Amniotic stem cell (primary cell): Measurements from ENCODE around the gene TMEM95.

Source experiments
- DNase-seq: peaks from one replicate; lab custom pipeline; 2025; lab: John Stamatoyannopoulos, UW

The TMEM95 gene, protein sequence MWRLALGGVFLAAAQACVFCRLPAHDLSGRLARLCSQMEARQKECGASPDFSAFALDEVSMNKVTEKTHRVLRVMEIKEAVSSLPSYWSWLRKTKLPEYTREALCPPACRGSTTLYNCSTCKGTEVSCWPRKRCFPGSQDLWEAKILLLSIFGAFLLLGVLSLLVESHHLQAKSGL

DNA sequence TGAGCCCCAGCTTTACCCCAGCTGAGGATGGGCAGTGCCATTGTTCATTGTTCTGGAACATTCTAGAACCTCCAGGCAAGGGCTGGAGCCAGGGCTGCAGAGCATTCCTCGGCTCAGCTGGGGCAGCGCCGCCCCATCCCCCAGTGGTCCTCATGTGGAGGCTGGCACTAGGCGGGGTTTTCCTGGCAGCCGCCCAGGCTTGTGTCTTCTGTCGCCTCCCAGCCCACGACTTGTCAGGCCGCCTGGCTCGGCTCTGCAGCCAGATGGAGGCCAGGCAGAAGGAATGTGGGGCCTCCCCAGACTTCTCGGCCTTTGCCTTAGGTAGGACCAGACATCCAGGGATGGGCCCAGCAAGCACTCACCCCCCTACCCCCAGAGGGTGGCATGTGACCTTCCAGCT, at the start of gene TMEM95:
TMEM95 (plus strand) TSS at position 104 of the 400 bp plus-strand sequence; CDS start at position 153, 49 bp downstream.
- DNase-seq, result no peak

DNA sequence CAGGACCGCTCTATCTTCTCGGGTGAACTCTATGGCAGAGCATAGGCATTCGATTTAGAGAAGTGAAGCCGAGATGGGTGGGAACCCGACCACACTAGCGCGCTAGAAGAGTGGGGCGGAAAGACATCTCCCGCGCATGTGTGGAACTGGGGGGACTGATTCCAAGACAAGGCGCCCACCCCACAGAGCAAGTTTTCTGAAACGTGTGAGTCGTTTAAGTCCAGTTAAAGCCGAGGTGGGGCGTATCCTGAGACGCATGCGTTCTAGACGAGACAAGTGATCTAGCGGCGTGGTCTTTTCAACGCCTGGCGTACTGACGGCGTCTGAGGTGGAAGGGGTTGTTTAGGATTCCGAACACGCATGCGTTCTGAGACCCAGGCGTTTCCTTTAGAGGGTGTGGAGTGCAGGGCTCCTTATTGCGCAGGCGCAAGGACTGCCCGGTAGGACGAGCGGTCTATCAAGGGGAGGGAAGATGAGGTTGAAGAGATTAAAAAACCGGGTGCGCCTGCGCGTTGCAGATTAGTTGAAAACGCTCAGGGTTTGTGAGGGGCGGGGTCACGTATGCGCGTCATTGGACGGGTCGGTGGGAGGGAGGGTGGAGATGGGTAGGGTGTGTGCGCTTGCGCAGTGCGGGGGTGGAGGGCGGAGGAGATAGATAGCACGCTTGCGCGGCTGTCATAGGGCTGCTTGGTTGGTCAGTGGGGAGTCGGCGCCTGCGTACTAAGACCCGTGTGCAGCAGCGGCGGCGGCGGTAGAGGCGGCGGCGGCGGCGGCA, 47.9 kb upstream of the TMEM95 start, which contains the start of gene EIF5A:
EIF5A (plus strand) TSS at position 718 of the 775 bp plus-strand sequence. CDS start 2,008 bp downstream, outside the sequence.
- peak; percentile 100 for DNase-seq

DNA sequence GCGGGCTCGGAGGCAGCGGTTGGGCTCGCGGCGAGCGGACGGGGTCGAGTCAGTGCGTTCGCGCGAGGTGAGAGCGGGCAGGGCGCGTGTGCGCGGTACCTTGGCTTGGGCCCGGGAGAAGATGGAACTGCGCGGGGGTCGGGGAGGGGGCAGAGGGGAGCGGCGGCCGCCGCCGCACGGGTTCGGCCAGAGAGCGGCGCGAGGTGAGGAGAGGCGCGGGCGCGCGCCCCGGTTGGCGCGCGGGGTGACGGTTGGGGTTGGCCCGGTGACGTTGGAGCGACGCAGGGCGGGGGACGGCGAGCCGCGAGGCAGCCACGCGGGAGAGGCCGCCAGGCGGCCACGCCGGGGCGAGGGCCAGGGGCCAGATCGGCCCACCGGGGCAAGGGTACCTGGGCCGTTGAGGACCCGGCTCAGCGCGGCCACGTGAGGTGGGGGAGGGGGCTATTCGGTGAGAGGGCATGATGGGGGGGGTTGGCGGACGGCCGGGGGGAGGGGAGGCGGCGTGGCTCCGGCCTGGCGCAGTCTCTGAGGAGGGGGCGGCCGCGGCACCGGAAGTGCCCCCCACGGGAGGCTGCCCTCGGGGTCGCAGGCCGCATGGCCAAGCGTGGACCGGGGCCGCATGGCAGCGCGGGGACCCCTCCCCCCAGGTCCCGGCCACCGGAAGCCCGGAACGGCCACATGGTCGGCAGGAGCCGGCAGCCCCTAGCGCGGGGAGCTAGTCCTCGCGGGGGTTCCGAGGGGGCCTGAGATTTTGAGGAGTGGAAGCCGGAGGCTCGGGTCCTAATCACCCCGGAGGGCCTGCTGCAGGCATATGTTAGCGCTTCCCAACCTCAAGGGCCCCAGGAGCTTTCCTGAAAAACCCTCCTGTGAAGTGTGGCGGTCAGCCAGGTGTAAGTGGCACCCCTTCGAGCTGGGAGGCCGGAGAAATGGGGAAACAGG, 47.0 kb upstream of the TMEM95 start:
- DNase-seq, result no peak

DNA sequence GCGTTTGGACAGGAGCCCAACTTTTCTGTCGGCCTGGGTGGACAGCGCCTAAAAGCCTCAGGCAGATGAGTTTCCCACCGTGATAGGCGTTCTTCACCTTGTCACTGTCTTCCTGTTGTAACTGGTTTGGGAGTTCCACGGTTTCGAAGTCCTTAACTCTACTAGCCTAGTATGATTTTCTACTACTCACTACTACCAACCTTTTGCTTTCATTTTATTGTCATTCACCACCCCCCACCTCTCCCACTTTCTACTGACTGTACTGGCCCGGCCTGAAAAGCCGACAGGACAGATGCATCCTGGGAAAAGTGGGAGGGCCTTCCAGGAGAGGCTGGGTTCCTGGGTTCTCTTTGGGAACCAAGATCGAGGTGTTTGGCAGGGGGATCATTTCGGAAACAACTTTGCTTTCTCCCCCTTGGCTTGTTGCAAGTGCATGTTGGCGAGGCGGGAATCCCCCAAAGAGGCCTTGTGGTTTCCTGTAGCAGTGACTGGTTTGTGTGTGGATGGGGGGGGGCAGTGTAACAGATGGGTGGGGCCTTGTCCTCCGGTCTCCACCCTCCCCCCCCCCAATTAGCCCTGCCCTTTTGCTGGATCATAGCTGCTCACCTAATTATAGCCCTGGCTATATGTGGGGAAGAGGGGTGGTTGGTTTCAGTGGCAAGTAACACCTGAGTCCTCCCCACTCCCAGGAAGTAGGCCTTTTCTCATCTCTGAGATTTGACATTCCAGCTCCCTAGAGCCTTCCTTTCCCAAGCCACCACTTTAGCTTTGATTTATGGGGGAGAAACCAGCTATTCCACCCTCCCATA, 46.1 kb upstream of the TMEM95 start:
- peak; percentile 60 for DNase-seq

DNA sequence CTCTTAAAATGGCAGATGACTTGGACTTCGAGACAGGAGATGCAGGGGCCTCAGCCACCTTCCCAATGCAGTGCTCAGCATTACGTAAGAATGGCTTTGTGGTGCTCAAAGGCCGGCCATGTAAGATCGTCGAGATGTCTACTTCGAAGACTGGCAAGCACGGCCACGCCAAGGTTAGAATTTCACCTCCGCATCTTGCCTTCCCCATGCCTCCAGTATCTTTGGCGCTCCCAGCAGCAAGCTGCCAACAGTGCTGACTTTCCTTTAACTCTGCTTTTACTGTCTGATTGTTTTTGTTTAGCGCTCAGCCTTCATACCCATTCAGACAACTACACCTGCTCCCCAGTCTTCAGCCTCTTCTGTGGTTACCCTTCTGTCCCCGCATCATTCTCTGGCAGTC, 45.3 kb upstream of the TMEM95 start:
- DNase-seq, result no peak

DNA sequence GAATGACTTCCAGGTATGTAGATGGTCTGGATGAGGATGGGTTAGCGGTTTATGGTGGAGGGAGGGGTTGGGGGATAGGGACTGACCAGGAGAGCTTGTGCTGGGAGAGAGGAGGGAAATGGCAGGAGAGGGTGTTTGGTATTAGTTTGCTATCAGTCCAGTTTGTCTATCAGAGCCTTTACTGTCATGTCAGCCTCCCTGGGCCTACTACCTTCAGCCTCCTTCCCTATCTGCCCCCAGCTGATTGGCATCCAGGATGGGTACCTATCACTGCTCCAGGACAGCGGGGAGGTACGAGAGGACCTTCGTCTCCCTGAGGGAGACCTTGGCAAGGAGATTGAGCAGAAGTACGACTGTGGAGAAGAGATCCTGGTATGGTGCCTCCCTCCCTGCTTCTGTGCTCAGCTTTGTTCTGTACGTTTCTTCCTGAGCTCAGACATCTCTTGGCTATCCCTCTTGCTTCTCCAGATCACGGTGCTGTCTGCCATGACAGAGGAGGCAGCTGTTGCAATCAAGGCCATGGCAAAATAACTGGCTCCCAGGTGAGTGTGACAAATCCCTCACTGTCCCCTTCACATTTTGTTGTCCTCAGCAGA, 43.7 kb upstream of the TMEM95 start:
- DNase-seq, result no peak

DNA sequence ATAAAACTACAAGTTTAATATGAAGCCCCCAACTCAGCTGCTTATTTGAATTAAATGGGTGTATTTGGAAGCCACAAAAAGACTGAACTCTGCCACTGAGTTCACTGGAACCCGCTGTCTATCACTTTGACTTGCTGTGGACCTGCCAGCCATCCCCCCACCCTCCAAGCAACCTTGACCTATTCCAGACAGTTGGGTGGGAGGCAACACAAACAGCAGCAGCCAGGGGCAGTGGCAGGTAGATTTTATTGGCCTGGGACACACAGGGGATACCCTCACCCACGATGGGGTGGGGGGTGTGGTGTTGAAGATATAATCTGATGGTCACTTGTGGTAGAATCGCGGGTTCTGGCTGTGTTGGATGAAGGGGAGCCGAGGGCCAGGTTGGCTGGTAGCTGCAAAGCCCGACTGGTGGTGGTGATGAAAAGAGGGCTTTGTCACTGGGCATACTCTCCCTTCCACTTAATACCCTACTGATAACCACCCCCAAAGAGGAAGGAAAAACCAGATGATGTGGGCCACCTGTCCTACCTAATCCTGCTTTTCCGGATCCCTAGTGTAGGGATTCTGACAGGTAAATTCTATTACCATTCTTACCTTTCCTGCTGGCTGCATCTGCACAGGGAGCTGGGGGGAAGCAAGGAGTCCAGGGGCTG, 42.4 kb upstream of the TMEM95 start:
- no peak for DNase-seq

DNA sequence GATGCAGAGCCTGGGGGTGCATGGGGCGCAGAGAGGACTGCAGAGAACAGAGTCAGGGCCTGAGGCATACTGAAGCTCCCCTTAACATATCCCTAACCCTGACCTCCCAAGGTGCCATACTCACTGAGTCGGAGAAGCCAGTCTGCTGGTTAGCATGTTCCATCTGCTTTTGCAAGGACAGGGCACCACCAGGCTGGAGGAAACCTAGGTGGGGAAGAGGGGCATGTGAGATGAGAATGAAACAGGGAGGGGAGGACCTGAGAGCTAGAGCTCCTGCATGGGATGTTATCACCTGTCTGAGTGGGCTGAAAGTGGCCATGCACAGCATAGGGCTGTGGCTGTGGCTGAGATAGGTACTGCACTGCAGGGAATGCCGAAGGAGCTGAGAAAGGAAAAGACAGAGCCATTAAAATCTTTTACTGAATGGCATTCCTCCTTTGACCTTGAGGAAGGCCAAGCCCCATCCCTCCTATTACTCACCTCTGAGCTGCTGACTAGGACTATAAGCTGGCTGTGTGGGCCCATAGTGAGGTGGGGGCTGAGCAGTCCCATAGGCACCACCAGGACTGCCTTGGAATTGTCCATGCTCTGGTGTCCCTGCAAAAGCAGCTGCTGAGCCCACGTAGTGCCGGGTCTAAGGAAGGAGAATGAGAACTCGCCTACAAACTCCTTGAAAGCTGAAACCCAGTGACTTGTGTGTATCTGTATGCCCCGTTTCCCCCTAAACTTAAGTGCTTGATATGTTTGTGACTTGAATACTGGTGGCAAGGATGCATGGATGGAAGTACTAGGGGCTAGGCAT, 41.7 kb upstream of the TMEM95 start:
- DNase-seq, result no peak

DNA sequence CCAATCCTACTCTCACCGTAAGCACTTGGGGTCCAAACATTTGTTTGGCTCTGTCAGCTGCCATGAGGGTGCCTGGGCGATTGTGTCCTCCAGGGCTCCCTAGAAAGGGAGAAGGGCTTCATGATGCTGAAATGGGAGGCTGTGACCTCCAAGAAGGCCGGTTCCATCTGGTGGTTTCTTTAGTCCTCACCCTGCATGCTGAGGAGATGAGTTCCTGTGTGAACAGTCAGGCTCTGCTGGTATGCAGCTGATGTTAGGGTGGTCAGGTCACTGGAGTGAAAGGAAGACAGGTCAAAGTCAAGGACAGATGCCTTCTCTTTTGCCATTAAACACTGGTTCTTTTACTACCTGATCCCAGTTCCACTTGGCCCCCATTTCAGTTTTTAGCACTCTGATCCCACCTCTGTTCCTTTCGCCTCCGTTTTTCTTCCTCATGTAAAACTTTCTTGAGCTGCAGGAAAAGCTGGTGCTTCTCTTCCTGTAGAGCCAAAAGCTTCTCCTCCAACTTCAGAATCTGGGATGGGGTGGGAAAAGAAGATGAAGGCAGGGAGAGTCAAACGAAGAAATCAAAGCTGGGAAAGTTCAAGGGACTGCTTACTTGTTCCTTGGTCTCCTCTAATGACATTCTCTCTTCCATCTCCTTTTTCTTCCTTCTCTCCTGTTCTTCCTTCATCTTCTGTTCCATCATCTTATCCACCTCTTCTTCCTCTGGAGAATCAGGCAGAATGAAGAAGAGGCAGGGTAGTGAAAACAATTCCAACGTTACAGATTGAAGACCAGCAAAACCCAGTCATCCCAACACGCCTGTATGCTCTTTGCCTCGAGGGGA, 40.9 kb upstream of the TMEM95 start:
- no peak for DNase-seq

DNA sequence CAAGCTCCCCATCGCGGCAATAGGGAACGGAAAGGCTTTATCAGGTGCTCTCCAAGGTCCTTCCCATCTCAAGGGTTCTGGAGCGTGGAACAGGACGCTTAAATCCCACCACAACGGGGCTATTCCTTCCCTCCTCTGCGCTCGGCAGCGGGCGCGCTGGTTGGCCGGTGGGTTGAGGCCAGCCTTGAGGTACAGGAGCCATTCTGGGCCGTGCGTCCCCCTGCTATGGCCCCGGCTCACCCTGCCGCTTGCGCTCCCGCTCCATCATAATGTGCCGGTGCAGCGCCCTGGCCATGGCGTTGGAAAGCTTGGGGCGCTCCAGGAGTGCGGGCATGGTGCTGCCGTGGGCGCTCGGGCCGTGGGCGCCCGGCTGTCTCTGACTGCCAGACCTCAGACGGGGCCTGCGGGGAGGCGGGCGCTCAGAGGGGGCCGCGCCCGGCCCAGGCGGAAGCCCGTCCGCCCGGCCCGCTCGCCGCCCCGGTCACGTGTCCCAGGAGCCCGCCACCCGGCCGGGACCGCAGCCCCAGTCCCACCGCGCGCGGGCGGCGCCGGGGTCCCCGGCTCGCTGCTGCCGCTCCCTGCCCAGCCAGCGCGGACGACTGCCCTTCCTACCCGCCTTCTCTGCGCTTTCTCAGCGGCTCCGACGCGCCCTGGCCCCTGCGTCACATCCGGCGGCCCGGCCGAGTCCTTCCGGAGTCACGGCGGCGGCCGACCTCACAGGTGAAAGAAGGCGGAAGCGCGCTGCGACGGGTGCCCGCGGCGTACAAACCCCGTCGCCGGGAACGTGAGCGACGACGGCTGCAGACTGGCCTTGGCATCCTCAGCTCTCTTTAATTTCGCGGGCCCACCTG, 40.0 kb upstream of the TMEM95 start, which contains the start of gene GPS2:
GPS2 (minus strand) TSS at position 642 of the 851 bp plus-strand sequence; CDS start at position 334, 308 bp downstream.
- peak; percentile 63 for DNase-seq

DNA sequence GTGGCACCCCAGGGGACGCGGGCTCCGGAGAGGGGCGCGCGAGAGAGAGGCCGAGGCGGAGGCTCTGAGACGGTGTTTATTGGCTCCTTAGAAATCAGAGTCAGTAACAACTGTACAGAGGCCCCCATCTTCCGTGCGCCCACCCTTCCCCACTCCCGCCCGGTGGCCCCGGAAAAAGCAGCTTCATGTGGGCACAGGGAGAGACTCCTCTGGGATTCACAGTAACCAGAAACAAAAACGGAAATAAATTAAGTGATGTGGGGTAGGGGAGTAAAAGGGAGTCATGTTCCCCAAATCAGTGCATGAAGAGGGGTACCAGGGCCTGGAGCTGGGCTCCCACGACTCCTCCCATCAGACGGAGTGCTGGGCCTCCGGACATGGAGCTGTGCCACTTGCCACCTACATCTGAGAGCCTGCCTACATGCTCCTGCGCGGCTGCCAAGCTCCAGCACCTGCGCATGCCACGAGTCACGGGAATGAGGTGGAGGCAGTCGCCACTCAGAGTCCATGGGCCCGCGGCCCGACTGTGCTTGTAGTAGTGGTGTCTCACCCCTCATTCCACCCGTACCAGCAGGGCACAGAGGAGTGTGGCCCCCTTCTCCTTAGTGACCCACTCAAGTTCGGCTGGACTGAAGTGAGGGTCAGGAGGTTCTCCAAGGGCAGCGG, 39.3 kb upstream of the TMEM95 start:
- DNase-seq, result no peak

DNA sequence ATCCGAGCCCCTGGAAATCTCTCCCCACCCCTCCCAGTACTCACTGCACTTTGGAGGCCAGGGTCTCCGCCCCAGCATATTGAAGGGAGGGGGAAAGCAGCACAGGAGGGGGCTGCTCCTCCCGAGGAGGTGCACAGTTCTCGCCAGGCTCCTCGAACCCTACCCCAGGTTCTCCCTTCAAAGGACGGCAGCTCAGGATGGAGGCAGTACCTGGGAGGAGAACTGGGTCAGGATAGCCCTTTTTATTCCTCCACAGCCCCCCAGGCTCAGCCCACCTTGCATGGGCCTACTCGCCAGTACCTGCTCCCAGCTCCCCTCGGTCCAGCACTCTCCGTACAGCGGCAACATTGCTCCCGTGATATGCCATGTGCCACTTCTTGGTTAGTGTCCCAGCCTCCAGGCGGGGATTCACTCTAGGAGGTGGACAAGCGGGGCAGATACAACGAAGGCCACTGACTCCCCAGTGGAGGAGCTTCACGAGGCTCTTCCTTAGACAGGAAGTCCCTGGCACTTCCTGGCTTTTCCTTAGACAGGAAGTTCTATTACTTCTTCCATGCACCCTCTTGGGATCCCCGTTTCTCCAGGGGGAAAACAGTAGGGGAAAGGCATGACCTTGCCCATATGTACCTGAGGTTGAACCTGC, 37.7 kb upstream of the TMEM95 start:
- DNase-seq, result no peak

DNA sequence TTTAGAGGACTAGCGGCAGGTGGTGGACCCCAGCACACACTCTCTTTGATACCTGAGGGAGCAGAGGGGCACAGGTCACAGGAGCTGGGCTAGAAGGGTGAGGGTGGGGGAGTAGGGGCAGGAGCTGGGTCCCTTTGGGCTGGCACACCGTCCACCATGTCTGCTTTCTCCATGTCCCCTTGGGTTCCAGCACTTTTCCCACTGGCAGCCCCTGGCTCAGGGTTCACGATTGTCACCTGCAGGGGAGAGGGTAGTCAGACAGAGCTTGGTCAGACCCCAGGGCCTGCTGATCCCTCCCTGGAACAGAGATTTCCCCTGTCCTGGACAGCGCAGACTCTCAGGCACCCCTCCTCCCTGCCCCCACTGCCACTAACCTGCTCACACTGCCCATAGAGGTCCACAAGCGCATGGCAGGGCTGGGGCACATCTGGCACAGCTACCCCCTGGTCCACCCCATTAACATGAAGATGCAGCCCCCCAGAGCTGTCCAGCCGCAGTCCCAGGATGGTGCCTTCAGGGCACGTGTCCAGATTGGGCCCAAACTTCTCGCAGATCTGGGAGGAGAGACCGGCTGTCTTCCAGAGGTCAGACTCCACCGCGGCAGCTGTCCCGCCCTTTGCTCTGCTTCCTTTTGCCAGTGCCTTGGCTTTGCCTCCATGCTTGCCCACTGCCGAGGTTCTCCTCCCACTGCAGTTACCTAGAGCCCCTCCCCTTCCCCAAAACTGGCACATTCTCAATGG, 36.7 kb upstream of the TMEM95 start:
- no peak for DNase-seq

DNA sequence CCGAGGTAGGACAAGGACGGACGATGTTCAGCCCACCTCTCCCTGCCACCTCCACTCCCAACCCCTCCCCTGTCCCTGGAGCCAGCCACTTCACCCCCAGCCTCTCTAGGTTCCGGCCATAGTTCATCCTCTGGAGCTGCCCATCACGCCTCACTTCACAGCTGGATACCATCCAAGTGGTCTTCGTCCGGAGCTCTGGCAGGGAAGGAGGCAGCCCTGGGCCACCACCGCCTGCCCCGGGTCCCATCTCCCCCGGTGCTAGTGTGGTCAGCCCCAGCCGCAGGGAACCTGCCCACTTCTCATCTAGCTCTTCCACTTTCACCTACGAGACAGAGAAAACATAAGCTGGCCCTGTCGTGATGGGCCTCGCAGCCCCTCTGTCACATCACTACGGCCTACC, 33.5 kb upstream of the TMEM95 start:
- DNase-seq, result no peak

DNA sequence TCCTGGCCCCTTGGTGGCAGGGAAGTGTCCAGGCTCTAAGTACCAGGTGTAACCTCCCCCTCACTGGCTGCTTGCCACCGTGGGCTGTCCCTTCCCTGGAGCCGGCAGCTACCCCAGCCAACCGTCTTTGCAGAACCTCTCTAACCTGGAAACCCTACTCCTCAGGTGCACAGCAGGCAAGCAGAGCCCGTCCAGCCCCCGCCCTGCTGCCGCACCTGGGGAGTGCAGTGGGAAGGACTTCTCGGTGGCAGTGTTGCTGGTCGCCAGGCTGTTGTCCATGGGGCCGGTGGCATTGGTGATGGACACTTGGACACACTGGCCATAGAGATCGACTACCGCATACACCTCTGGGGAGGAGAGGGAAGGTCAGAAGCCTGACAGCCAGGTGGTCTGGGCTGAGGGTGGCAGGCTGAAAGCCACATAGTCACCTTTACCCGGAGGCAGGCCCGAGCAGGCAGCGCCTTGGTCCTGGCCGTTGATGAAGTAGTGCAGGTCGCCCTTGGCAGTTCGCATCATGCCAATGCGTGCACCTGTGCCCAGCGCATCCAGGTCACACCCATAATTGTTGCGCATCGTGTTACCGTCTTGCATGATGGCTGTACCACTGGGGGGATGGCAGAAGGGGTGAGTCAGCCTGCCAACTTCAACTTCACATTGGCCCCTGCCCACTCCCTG, 32.3 kb upstream of the TMEM95 start:
- DNase-seq, result no peak
